Choroid plexus epithelial cell (primary cell): Measurements from ENCODE around the gene PAK3.

Source experiments
- DNase-seq: peaks from one replicate; pipeline ENCODE4 v3.0.0-alpha.2; 2010; ENCODE audit warnings: low read depth
- H3K4me3 ChIP-seq: 2 replicates; pipeline ENCODE4 v1.5.1; 2011; ENCODE audit warnings: low read depth, mild to moderate bottlenecking, control low read depth, low read length, moderate library complexity
- TF ChIP-seq, protein P1 (sequence below): conservative IDR thresholded peaks from 2 replicates; pipeline ENCODE4 v1.5.1; 2011; ENCODE audit warnings: low read depth, mild to moderate bottlenecking, control low read depth, inconsistent platforms, low read length, moderate library complexity

The PAK3 gene

DNA sequence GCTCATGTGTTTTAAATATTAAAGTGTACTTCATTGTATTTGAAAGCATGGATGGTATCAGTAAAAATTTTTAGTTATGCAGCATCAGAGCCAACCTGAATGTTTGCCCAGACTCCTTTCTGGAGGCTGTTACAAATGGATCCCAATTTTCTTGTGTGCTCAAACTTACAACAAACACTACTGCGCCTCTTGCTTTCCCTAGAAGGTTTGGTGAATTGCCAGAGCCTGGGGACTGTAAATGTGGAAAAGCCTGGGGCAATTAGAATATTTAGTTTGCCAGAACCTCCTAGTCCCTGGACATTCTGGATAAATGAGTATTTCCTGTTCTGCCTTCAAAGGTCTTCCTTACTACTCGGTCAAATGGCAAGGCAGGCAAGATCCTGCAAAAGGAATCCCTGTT is 169.5 kb downstream of the PAK3 start:
- H3K4me3 ChIP-seq: no peak overlapping the region
- no peak for DNase-seq
- TF ChIP-seq, protein P1, sequence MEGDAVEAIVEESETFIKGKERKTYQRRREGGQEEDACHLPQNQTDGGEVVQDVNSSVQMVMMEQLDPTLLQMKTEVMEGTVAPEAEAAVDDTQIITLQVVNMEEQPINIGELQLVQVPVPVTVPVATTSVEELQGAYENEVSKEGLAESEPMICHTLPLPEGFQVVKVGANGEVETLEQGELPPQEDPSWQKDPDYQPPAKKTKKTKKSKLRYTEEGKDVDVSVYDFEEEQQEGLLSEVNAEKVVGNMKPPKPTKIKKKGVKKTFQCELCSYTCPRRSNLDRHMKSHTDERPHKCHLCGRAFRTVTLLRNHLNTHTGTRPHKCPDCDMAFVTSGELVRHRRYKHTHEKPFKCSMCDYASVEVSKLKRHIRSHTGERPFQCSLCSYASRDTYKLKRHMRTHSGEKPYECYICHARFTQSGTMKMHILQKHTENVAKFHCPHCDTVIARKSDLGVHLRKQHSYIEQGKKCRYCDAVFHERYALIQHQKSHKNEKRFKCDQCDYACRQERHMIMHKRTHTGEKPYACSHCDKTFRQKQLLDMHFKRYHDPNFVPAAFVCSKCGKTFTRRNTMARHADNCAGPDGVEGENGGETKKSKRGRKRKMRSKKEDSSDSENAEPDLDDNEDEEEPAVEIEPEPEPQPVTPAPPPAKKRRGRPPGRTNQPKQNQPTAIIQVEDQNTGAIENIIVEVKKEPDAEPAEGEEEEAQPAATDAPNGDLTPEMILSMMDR: no peak

DNA sequence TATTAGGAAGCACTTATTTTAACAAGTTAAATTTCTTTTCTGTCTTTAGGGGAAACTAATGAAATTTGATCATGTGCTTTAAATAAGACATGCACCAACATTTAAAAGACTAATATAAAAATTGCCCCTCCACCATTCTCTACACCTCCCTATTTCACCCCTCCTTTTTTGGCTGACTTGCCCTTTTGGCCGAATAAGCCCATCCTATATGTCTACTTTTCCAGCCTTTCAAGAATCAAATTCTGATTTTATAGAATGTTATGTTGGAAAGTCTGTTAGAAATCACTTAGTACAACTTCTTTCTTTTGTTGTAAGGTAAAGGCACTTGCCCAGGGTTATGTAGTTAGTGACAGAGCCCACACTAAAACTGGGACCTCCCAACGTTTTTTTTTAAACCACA is 172.5 kb downstream of the PAK3 start:
- H3K4me3 ChIP-seq: no peak overlapping the region
- TF ChIP-seq, protein P1: no peak
- DNase-seq: no peak

DNA sequence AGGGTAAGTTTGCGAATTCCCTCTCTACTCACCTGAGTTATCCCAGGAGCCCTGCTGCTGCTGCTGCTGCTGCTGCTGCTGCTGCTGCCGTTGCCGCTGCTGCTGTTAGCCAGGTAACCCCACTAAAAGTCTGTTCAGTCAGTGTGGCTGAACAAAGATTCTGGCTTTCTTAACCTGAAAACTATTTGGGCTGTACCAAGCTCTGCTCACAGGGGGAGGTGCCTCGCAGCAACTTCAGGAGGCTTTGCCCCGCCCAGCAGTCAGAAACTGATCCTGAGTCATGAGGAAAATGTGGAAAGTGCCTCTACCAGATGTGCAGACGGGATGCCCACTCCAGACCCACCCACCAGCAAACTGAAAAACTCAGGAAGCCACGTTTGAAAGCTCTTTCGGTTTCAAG is 174.3 kb downstream of the PAK3 start, which contains the start of gene CAPN6:
CAPN6 (minus strand) TSS at position 145 of the 400 bp plus-strand sequence. CDS start 6,547 bp downstream, outside the sequence.
- TF ChIP-seq, protein P1: no peak
- no peak within 1 kb of the TSS for H3K4me3 ChIP-seq
- DNase-seq: peak; percentile 0
